PFSK-1 (cell line): Measurements from ENCODE around the gene SUN5.

Source experiments
- FOXP2 ChIP-seq: optimal IDR thresholded peaks from 2 replicates; pipeline ENCODE3; 2011; ENCODE audit warnings: borderline replicate concordance, control low read depth, inconsistent platforms; ENCODE audit not compliant: insufficient read depth; ENCODE audit errors: extremely low read length, extremely low read depth
- POLR2AphosphoS5 ChIP-seq: IDR thresholded peaks from 2 replicates; pipeline ENCODE4 v1.6.1; 2012; ENCODE audit warnings: low read depth, mild to moderate bottlenecking, control low read depth, low read length, moderate library complexity
- SIN3A ChIP-seq: IDR thresholded peaks from 2 replicates; pipeline ENCODE4 v1.6.1; 2012; ENCODE audit warnings: mild to moderate bottlenecking, low read length, moderate library complexity, borderline replicate concordance; ENCODE audit not compliant: insufficient read depth
- TAF1 ChIP-seq: IDR thresholded peaks from 2 replicates; pipeline ENCODE4 v1.6.1; 2012; ENCODE audit warnings: low read length, control low read depth, borderline replicate concordance; ENCODE audit not compliant: insufficient read depth
- TF ChIP-seq, protein P1 (sequence below), 2 experiments: IDR thresholded peaks; 2 replicates each; pipeline versions ENCODE4 v1.6.1 to v1.8.0; 2011 to 2012; ENCODE audit warnings: low read depth in 2 of 2, low read length in 2 of 2, control low read depth in 1 of 2, inconsistent platforms in 1 of 2, mild to moderate bottlenecking in 1 of 2, moderate library complexity in 1 of 2; ENCODE audit not compliant: insufficient read depth in 1 of 2

SUN5 gene

DNA sequence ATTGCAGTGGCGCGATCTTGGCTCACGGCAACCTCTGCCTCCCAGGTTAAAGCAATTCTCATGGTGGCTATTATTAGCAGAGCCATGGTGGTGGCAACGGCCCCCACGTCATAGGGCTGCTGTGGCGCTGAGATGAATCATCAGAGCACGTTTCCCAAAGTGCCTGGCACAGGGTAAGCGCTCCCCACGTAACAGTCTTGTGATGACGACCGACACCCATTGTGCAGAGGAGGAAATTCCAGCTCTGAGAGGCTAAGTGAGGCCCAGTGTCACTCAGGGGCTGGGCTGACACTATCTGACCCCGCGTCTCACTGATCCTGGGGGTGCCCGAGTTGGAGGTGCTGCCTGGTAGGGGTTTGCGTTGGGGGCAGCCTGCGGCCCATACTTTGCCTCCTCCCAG lies 16.2 kb downstream of the SUN5 start:
- no peak for TF ChIP-seq SIN3A
- no peak for TF ChIP-seq TAF1
- TF ChIP-seq, protein P1, sequence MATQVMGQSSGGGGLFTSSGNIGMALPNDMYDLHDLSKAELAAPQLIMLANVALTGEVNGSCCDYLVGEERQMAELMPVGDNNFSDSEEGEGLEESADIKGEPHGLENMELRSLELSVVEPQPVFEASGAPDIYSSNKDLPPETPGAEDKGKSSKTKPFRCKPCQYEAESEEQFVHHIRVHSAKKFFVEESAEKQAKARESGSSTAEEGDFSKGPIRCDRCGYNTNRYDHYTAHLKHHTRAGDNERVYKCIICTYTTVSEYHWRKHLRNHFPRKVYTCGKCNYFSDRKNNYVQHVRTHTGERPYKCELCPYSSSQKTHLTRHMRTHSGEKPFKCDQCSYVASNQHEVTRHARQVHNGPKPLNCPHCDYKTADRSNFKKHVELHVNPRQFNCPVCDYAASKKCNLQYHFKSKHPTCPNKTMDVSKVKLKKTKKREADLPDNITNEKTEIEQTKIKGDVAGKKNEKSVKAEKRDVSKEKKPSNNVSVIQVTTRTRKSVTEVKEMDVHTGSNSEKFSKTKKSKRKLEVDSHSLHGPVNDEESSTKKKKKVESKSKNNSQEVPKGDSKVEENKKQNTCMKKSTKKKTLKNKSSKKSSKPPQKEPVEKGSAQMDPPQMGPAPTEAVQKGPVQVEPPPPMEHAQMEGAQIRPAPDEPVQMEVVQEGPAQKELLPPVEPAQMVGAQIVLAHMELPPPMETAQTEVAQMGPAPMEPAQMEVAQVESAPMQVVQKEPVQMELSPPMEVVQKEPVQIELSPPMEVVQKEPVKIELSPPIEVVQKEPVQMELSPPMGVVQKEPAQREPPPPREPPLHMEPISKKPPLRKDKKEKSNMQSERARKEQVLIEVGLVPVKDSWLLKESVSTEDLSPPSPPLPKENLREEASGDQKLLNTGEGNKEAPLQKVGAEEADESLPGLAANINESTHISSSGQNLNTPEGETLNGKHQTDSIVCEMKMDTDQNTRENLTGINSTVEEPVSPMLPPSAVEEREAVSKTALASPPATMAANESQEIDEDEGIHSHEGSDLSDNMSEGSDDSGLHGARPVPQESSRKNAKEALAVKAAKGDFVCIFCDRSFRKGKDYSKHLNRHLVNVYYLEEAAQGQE (IDR thresholded peaks at IDR 0.05; ENCODE audit: insufficient read depth in 1 of 2, low read depth in 2 of 2, low read length in 2 of 2): no peak
- no peak for TF ChIP-seq POLR2AphosphoS5
- no peak for TF ChIP-seq FOXP2

DNA sequence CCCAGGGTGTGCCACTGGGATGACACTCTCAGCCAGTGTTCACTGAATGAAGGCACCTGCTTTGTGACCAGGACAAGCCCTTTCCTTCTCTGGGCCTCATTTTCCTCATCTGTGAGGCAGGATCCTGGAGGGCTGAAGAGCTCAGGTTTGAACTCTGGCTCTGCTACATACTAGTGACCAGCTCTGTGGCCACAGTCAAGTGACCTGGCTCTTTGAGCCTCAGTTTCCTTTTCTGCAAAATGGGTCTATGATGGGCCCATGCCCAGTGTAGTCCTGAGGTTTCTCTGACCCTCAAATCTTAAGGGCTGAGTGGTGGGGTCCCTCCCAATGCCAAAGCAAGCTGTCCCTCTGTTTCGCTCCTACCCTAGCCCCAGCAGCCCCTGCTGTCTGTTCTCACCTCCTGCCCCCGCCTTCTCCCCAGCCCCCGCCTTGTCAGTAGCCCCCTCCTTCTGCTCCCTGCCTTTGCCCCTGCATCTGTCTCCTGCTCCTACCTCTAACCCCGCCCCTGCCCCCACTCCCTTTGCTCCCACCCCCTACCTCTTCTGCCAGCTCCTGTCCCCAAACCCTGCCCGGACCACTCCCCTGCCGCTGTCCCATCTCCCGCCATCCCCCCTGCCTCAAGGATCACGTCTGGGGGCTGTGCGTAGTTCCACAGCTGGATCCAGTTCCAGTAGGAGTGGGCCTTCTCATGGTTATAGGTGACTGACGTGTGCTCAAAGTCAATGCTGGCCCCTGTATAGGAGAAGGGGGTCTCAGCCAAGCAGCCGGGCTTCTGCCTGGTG lies 17.0 kb downstream of the SUN5 start:
- TF ChIP-seq SIN3A (no peak), TAF1 (no peak), FOXP2 (no peak), POLR2AphosphoS5 (no peak)
- TF ChIP-seq, protein P1 (IDR thresholded peaks at IDR 0.05; ENCODE audit: insufficient read depth in 1 of 2, low read depth in 2 of 2, low read length in 2 of 2): no peak

DNA sequence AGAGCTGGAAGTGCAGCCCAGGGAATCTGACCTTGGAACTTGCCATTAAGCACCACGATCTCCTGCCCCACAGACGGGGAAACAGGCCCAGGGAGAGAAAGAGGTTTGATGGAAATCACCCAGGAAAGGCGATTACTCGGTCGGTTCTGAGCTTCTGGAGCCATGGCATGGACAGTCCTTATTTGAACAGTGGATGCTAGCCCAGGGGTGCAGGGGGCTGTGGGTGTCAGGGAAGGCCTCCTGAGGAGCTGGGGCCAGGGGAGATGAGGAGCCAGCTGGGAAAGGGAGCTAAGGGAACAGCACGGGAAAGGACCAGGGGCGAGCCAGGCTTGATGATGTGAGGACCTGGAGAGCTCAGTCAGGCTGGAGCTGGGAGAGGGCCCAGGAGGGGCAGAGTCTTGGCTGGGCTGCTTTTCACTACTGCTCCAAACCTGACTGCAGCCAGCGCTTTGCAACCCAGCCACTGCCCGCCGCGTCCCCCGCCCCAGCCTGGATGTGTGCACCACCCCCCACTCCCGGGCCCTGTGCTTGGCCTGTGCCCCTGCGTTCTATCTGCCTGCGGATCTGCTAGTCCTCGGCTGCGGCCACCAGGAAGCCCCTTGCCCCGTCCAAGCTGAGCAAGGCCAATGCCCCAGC lies 17.8 kb downstream of the SUN5 start:
- no peak for TF ChIP-seq FOXP2
- TF ChIP-seq, protein P1 (IDR thresholded peaks at IDR 0.05; ENCODE audit: insufficient read depth in 1 of 2, low read depth in 2 of 2, low read length in 2 of 2): no peak
- no peak for TF ChIP-seq SIN3A
- TF ChIP-seq POLR2AphosphoS5: no peak
- TF ChIP-seq TAF1: no peak

- no peak for TF ChIP-seq FOXP2
- TF ChIP-seq TAF1: no peak
- TF ChIP-seq SIN3A: no peak
These were observed 18.6 kb downstream of the SUN5 start for GRCh38 chr20:32985596-32985995.

DNA sequence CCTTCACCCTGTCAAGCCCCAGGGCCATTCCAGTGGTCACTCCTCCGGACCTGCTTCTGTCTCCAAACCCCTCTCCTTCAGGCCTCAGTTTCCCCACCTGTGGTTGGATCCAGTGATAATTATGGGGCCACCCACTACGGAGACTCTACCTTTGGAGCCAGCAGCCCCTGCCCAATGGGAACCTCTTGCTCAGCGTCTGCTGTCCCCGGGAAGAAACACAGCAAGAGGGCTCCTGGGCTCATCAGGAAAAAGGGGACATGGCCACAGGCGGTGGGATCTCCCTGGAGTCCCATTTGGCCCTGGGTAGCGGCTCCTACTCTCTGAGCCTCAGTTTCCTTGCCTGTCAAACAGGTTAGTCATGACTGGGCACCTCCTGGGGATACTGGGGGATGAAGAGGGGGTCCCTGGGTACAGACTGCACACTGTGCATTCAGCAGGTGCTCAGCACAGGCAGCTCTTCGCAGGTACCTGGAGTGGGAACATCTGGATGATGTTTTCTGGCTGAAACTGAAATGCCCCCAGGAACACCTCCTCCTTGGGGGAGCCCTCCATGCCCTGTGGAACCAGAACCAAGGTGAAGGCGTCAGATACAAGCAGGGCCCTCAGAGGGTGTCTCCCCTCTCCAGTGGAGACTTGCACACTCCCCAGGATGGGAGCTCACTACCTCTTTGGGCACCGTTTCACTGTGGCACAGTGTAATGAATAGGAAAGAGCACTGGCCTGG lies 19.4 kb downstream of the SUN5 start:
- TF ChIP-seq, protein P1 (IDR thresholded peaks at IDR 0.05; ENCODE audit: insufficient read depth in 1 of 2, low read depth in 2 of 2, low read length in 2 of 2): no peak
- no peak for TF ChIP-seq FOXP2
- no peak for TF ChIP-seq POLR2AphosphoS5
- no peak for TF ChIP-seq SIN3A
- no peak for TF ChIP-seq TAF1
